ENCODE data around the gene TM6SF1.

Gene TM6SF1

GRCh38 chr15:83185561-83185960, 78.1 kb downstream of the TM6SF1 start:
- Histone ChIP-seq H3K9ac (ENCODE audit: low read length) (no peak overlapping the region), H4K20me1 (ENCODE audit: insufficient read depth, low read length) (no peaks in the 10 kb centered on the region), H3K9me2 (ENCODE audit: low read depth, low read length) (no peaks in the 10 kb centered on the region), H3F3A (ENCODE audit: insufficient read depth, low read length) (no peaks in the 10 kb centered on the region), H2AFZ (ENCODE audit: low read length) (no peak overlapping the region), H3K9me3 (ENCODE audit: low read length) (no peaks in the 10 kb centered on the region), H3K4me1 (ENCODE audit: insufficient read depth, low read length, severe bottlenecking) (no peaks in the 10 kb centered on the region), H3K4me3 (ENCODE audit: low read depth, low read length, poor library complexity, severe bottlenecking) (no peak overlapping the region), H3K79me2 (ENCODE audit: insufficient read depth, low read length) (no peaks in the 10 kb centered on the region), H3K36me3 (ENCODE audit: insufficient read depth, low read length) (no peaks in the 10 kb centered on the region), H3K27ac (ENCODE audit: low read depth, low read length, poor library complexity, severe bottlenecking) (no peak overlapping the region), H3K4me2 (ENCODE audit: low read length) (no peak overlapping the region), H3K27me3 (ENCODE audit: insufficient read depth, low read length) (no peaks in the 10 kb centered on the region)
- no peak for TF ChIP-seq EZH2 (IDR thresholded peaks at IDR 0.05; ENCODE audit: borderline replicate concordance, low read length)
- TF ChIP-seq, protein P1, sequence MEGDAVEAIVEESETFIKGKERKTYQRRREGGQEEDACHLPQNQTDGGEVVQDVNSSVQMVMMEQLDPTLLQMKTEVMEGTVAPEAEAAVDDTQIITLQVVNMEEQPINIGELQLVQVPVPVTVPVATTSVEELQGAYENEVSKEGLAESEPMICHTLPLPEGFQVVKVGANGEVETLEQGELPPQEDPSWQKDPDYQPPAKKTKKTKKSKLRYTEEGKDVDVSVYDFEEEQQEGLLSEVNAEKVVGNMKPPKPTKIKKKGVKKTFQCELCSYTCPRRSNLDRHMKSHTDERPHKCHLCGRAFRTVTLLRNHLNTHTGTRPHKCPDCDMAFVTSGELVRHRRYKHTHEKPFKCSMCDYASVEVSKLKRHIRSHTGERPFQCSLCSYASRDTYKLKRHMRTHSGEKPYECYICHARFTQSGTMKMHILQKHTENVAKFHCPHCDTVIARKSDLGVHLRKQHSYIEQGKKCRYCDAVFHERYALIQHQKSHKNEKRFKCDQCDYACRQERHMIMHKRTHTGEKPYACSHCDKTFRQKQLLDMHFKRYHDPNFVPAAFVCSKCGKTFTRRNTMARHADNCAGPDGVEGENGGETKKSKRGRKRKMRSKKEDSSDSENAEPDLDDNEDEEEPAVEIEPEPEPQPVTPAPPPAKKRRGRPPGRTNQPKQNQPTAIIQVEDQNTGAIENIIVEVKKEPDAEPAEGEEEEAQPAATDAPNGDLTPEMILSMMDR (IDR thresholded peaks at IDR 0.05; ENCODE audit: low read length) = no peak
